HCT116 (cell line): ENCODE data around the gene RAPH1. TPM values are rescaled to one million over a fixed set of nuclear protein-coding genes. Genes with fewer than 3 reads are reported as not detected.

Experiments
- ATAC-seq: fragments of 200-7000 bp; cut with Tn5 transposase; 2 replicates; pipeline ENCODE4 v1.9.1; 2020; ENCODE audit warnings: mild to moderate bottlenecking, moderate library complexity
- BruUV-seq: library from RNA; stranded (reverse); fragments of 400-500 nt; replicated peaks from 2 replicates; lab custom pipeline; 2021; lab: Mats Ljungman, UMichigan
- CTCF ChIA-PET: fragments of 300-600 bp; sonication (Branson Sonifier 250); formaldehyde crosslinking; loops from one replicate; lab custom pipeline; 2021; ENCODE audit warnings: antibody characterized with exemption; lab: Charles Lee
- POLR2A ChIA-PET: fragments of 300-600, 350-600 bp; sonication (Branson Sonifier 250); formaldehyde crosslinking; loops from one replicate; lab custom pipeline; 2021; ENCODE audit warnings: antibody characterized with exemption; lab: Charles Lee
- RAD21 ChIA-PET, 2 experiments: fragments of 300-600 bp; sonication (Branson Sonifier 250); formaldehyde crosslinking; loops; one replicate each; lab custom pipeline; 2023; ENCODE audit warnings: low total read pairs in 2 of 2; ENCODE audit not compliant: uncharacterized antibody in 2 of 2, unreplicated experiment in 2 of 2, low non-redundant PET in 1 of 2; lab: Charles Lee
- DNase-seq: peaks from one replicate; pipeline ENCODE4 v3.0.0-alpha.2; 2010; ENCODE audit warnings: low read depth, low spot score
- H2AFZ ChIP-seq: fragments of 200-600 bp; shearing (Covaris generic), sonication (generic); 2 replicates; pipeline ENCODE4 v1.6.1; 2017; ENCODE audit warnings: low read depth, mixed run types, mixed read lengths, antibody characterized with exemption, low read length; ENCODE audit not compliant: poor library complexity, severe bottlenecking
- H3K27ac ChIP-seq: 2 replicates; pipeline ENCODE4 v1.5.1; 2012; ENCODE audit warnings: low read depth, low read length
- H3K27me3 ChIP-seq: fragments of 200-600 bp; sonication (generic); 2 replicates; pipeline ENCODE4 v1.6.1; 2016; ENCODE audit warnings: mixed run types, low read length, mixed read lengths; ENCODE audit not compliant: insufficient read depth
- H3K36me3 ChIP-seq, 2 experiments: fragments of 200-500 bp in 1 of 2; fragments of 200-600 bp in 1 of 2; sonication (Bioruptor generic) in 1 of 2; sonication (generic) in 1 of 2; 2 replicates each; pipeline versions ENCODE4 v1.5.1 to v1.6.1; 2014 to 2016; ENCODE audit warnings: low read length in 2 of 2, inconsistent platforms in 1 of 2, mixed read lengths in 1 of 2, mixed run types in 1 of 2; ENCODE audit not compliant: insufficient read depth in 2 of 2, control insufficient read depth in 1 of 2
- H3K4me1 ChIP-seq, 2 experiments: fragments of 200-600 bp in 1 of 2; sonication (generic) in 1 of 2; 2 replicates each; pipeline versions ENCODE4 v1.5.1 to v1.6.1; 2012 to 2017; ENCODE audit warnings: low read length in 2 of 2, inconsistent platforms in 1 of 2, mild to moderate bottlenecking in 1 of 2, mixed read lengths in 1 of 2, mixed run types in 1 of 2, moderate library complexity in 1 of 2; ENCODE audit not compliant: insufficient read depth in 2 of 2, control insufficient read depth in 1 of 2
- H3K4me2 ChIP-seq: fragments of 200-600 bp; sonication (generic); 2 replicates; pipeline ENCODE4 v1.6.1; 2017; ENCODE audit warnings: mixed run types, low read length, mixed read lengths
- H3K4me3 ChIP-seq, 2 experiments: fragments of 200-600 bp in 1 of 2; sonication (generic) in 1 of 2; replicated peaks in 1 of 2; 2 replicates each; pipeline ENCODE4 v1.5.1; 2011 to 2016; ENCODE audit warnings: low read length in 2 of 2, control low read depth in 1 of 2, low read depth in 1 of 2, mild to moderate bottlenecking in 1 of 2, mixed read lengths in 1 of 2, mixed run types in 1 of 2
- H3K79me2 ChIP-seq: fragments of 200-600 bp; sonication (generic); 2 replicates; pipeline ENCODE4 v1.6.1; 2017; ENCODE audit warnings: mild to moderate bottlenecking, mixed run types, low read length, moderate library complexity, mixed read lengths; ENCODE audit not compliant: insufficient read depth
- H3K9ac ChIP-seq: fragments of 200-600 bp; sonication (generic); 2 replicates; pipeline ENCODE4 v1.6.1; 2016; ENCODE audit warnings: low read length, mixed read lengths
- H3K9me2 ChIP-seq: fragments of 200-600 bp; sonication (generic), shearing (Covaris generic); 2 replicates; pipeline ENCODE4 v1.6.1; 2017; ENCODE audit warnings: mixed run types, mild to moderate bottlenecking, moderate library complexity; ENCODE audit not compliant: insufficient read depth
- H3K9me3 ChIP-seq, 2 experiments: fragments of 200-500 bp in 1 of 2; fragments of 200-600 bp in 1 of 2; sonication (Bioruptor generic) in 1 of 2; sonication (generic) in 1 of 2; 2 replicates each; pipeline ENCODE4 v1.6.1; 2014 to 2017; ENCODE audit warnings: low read length in 2 of 2, mixed read lengths in 2 of 2, inconsistent platforms in 1 of 2, low read depth in 1 of 2, mild to moderate bottlenecking in 1 of 2, mixed run types in 1 of 2, moderate library complexity in 1 of 2; ENCODE audit not compliant: control insufficient read depth in 1 of 2, insufficient read depth in 1 of 2
- H4K20me1 ChIP-seq: fragments of 200-600 bp; sonication (generic), shearing (Covaris generic); 2 replicates; pipeline ENCODE4 v1.6.1; 2017; ENCODE audit warnings: mixed run types, mild to moderate bottlenecking, moderate library complexity; ENCODE audit not compliant: insufficient read depth
- CBX3 ChIP-seq: IDR thresholded peaks from 2 replicates; pipeline ENCODE4 v1.6.1; 2012; ENCODE audit warnings: low read depth
- CEBPB ChIP-seq: IDR thresholded peaks from 2 replicates; pipeline ENCODE4 v1.6.1; 2012; ENCODE audit warnings: low read depth
- EGR1 ChIP-seq: IDR thresholded peaks from 2 replicates; pipeline ENCODE4 v1.6.1; 2012; ENCODE audit warnings: low read depth
- FOSL1 ChIP-seq: IDR thresholded peaks from 2 replicates; pipeline ENCODE4 v1.6.1; 2012; ENCODE audit warnings: low read depth
- POLR2A ChIP-seq: IDR thresholded peaks from 2 replicates; pipeline ENCODE4 v1.7.0; 2011; ENCODE audit warnings: borderline replicate concordance; ENCODE audit not compliant: insufficient read depth, insufficient read length; ENCODE audit errors: extremely low read depth
- RAD21 ChIP-seq: IDR thresholded peaks from 2 replicates; pipeline ENCODE4 v1.6.1; 2012; ENCODE audit warnings: low read depth, mild to moderate bottlenecking
- SIN3A ChIP-seq: IDR thresholded peaks from 2 replicates; pipeline ENCODE4 v1.6.1; 2012; ENCODE audit warnings: low read depth
- TCF7L2 ChIP-seq: IDR thresholded peaks from 2 replicates; pipeline ENCODE4 v1.7.0; 2011; ENCODE audit warnings: borderline replicate concordance, inconsistent platforms; ENCODE audit not compliant: insufficient read depth, insufficient read length; ENCODE audit errors: extremely low read depth
- ZFX ChIP-seq: fragments of 450-650 bp; IDR thresholded peaks from 2 replicates; pipeline ENCODE4 v1.6.1; 2017
- ZNF274 ChIP-seq: fragments of 200-500 bp; sonication (Bioruptor generic); IDR thresholded peaks from 2 replicates; pipeline ENCODE4 v1.6.1; 2014; ENCODE audit warnings: mild to moderate bottlenecking, low read depth, low read length, inconsistent platforms
- intact Hi-C: fragments of 100-400 bp; cut with micrococcal nuclease; formaldehyde crosslinking; loops from 2 replicates; pipeline ENCODE4 v1.10.0; 2022
- total RNA-seq: library from RNA; stranded (reverse); gene quantifications from one replicate; pipeline ENCODE4 v1.2.1, GENCODE V29; 2021; ENCODE audit not compliant: unreplicated experiment
- TF ChIP-seq, protein P1 (sequence below): IDR thresholded peaks from 2 replicates; pipeline ENCODE4 v1.6.1; 2012; ENCODE audit warnings: low read depth
- TF ChIP-seq, protein P2 (sequence below): IDR thresholded peaks from 2 replicates; pipeline ENCODE4 v1.6.1; 2012
- TF ChIP-seq, protein P3 (sequence below): IDR thresholded peaks from 2 replicates; pipeline ENCODE4 v1.6.1; 2011; ENCODE audit warnings: mild to moderate bottlenecking, low read length, moderate library complexity; ENCODE audit not compliant: insufficient replicate concordance; ENCODE audit errors: extremely low read depth

RAPH1 gene
- total RNA-seq, 1 experiment from 2014 or later: 22.3 TPM

DNA sequence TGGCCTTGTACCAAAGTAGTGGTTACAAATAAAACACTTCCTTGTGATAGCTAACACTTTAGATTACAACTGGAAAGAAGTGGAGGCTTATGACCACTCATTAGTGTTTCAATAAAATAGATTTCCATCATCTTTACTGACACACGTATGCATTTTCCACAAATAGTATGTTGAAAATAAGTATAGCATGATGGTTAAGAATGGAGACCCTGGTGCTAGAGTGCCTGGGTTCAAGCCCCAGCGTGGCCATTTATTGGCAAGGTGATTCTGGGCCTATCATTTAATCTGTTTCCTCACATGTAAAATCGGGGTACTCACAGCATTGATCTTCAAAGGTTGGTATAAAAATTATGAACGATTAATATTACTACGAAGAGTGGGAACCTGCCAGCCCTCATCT is 54.5 kb downstream of the RAPH1 start:
- intact Hi-C loops: no loop called here
- ChIA-PET CTCF (interaction anchor here (1.5 kb wide), 1 partner anchor 334 kb away, joined by 4 read pairs; no protein-coding TSS in a partner anchor), POLR2A (no interaction called here), RAD21 (no interaction called here)
- Histone ChIP-seq H4K20me1 (no peaks in the 10 kb centered on the region; the same call in 1 of the 2 replicates), H3K9me3 (no peaks in the 10 kb centered on the region), H3K79me2 (no peaks in the 10 kb centered on the region; the same call in 1 of the 2 replicates), H3K9me2 (no peaks in the 10 kb centered on the region), H3K4me3 (no peak overlapping the region), H2AFZ (no peak overlapping the region), H3K36me3 (no peaks in the 10 kb centered on the region), H3K27me3 (no peaks in the 10 kb centered on the region), H3K4me2 (no peak overlapping the region), H3K4me1 (no peaks in the 10 kb centered on the region), H3K9ac (no peak overlapping the region), H3K27ac (no peak overlapping the region)
- TF ChIP-seq FOSL1 (no peak), EGR1 (no peak), SIN3A (no peak), ZNF274 (no peak), RAD21 (no peak), ZFX (no peak), CBX3 (no peak), CEBPB (no peak), TCF7L2 (no peak), POLR2A (no peak)
- TF ChIP-seq, protein P1, sequence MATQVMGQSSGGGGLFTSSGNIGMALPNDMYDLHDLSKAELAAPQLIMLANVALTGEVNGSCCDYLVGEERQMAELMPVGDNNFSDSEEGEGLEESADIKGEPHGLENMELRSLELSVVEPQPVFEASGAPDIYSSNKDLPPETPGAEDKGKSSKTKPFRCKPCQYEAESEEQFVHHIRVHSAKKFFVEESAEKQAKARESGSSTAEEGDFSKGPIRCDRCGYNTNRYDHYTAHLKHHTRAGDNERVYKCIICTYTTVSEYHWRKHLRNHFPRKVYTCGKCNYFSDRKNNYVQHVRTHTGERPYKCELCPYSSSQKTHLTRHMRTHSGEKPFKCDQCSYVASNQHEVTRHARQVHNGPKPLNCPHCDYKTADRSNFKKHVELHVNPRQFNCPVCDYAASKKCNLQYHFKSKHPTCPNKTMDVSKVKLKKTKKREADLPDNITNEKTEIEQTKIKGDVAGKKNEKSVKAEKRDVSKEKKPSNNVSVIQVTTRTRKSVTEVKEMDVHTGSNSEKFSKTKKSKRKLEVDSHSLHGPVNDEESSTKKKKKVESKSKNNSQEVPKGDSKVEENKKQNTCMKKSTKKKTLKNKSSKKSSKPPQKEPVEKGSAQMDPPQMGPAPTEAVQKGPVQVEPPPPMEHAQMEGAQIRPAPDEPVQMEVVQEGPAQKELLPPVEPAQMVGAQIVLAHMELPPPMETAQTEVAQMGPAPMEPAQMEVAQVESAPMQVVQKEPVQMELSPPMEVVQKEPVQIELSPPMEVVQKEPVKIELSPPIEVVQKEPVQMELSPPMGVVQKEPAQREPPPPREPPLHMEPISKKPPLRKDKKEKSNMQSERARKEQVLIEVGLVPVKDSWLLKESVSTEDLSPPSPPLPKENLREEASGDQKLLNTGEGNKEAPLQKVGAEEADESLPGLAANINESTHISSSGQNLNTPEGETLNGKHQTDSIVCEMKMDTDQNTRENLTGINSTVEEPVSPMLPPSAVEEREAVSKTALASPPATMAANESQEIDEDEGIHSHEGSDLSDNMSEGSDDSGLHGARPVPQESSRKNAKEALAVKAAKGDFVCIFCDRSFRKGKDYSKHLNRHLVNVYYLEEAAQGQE: no peak
- TF ChIP-seq, protein P2, sequence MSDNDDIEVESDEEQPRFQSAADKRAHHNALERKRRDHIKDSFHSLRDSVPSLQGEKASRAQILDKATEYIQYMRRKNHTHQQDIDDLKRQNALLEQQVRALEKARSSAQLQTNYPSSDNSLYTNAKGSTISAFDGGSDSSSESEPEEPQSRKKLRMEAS: no peak
- TF ChIP-seq, protein P3, sequence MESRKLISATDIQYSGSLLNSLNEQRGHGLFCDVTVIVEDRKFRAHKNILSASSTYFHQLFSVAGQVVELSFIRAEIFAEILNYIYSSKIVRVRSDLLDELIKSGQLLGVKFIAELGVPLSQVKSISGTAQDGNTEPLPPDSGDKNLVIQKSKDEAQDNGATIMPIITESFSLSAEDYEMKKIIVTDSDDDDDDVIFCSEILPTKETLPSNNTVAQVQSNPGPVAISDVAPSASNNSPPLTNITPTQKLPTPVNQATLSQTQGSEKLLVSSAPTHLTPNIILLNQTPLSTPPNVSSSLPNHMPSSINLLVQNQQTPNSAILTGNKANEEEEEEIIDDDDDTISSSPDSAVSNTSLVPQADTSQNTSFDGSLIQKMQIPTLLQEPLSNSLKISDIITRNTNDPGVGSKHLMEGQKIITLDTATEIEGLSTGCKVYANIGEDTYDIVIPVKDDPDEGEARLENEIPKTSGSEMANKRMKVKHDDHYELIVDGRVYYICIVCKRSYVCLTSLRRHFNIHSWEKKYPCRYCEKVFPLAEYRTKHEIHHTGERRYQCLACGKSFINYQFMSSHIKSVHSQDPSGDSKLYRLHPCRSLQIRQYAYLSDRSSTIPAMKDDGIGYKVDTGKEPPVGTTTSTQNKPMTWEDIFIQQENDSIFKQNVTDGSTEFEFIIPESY: no peak
- BruUV-seq: no TSS peak
- DNase-seq: no peak
- no peak for ATAC-seq
